WERI-Rb-1 (cell line): ENCODE data around the gene SCIMP.
"Not testable (repeated sequence)": the region's sequence is repeated elsewhere in the genome, so short reads cannot be mapped to it uniquely, and the experiment has no call there.

ENCODE experiments used
- DNase-seq: peaks from one replicate; pipeline ENCODE4 v3.0.0-alpha.2; 2020
- H3K27ac ChIP-seq: fragments of 250-450 bp; sonication (Bioruptor Pico); 2 replicates; pipeline ENCODE4 v1.5.1; 2020; ENCODE audit warnings: mild to moderate bottlenecking, moderate library complexity
- H3K27me3 ChIP-seq: fragments of 250-450 bp; sonication (Bioruptor Pico); 2 replicates; pipeline ENCODE4 v1.5.1; 2021; ENCODE audit warnings: mild to moderate bottlenecking, low read depth, moderate library complexity; ENCODE audit not compliant: insufficient read depth, severe bottlenecking
- H3K36me3 ChIP-seq: fragments of 250-450 bp; sonication (Bioruptor Pico); 2 replicates; pipeline ENCODE4 v1.5.1; 2020; ENCODE audit warnings: mild to moderate bottlenecking, moderate library complexity
- H3K4me3 ChIP-seq: 2 replicates; pipeline ENCODE4 v1.5.1; 2011; ENCODE audit warnings: low read depth, mild to moderate bottlenecking, control low read depth, low read length
- H3K9me3 ChIP-seq: fragments of 250-450 bp; sonication (Bioruptor Pico); 2 replicates; pipeline ENCODE4 v1.5.1; 2021; ENCODE audit warnings: mild to moderate bottlenecking, moderate library complexity; ENCODE audit not compliant: severe bottlenecking
- CTCF ChIP-seq: IDR thresholded peaks from 2 replicates; pipeline ENCODE4 v1.5.1; 2011; ENCODE audit warnings: low read depth, mild to moderate bottlenecking, control low read depth, inconsistent platforms, low read length

The SCIMP gene

DNA sequence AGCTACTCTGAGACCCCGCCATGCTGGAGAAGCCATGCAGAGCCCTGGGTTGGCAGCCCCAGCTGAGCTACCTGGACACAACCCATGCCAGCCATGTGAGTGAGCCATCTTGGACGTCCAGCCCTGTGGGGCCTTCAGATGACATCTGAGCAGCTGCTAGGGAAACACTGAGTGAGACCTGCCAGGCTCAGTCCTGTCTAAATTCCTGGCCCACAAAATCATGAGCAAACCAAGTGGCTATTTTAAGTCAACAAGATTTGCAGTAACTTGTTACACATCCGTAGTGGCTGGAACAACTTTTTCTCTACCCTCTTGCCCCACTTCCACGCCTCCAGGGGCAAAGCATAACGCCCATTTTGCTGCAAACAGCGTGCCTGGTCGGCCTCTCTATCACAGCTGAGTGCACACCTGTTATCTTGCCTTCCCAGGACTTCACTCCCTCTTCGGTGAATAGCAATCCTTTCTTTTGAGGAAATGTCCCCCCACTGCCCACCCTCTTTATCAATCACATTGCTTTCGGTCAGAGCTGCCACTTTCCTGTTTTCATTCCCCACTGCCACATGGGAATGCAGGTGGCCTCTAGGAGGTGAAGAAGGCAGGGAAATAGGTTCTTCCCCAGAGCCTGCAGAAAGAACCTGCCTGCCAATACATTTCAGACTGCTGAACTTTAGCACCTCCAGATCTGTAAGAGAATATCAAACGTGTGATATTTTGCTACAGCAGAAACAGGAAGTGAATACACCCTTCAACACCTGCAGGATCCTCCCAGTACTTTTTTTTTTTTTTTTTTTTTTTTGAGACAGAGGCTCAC lies 7.4 kb upstream of the SCIMP start:
- Histone ChIP-seq H3K27me3 (no peaks in the 10 kb centered on the region), H3K27ac (no peak overlapping the region), H3K9me3 (no peaks in the 10 kb centered on the region), H3K36me3 (no peaks in the 10 kb centered on the region), H3K4me3 (no peak overlapping the region)
- TF ChIP-seq CTCF = no peak
- no peak for DNase-seq

GRCh38 chr17:5239769-5240168 lies 5.1 kb upstream of the SCIMP start:
- not testable (repeated sequence) for H3K4me3 ChIP-seq, H3K27ac ChIP-seq, DNase-seq, H3K9me3 ChIP-seq, H3K36me3 ChIP-seq, H3K27me3 ChIP-seq

DNA sequence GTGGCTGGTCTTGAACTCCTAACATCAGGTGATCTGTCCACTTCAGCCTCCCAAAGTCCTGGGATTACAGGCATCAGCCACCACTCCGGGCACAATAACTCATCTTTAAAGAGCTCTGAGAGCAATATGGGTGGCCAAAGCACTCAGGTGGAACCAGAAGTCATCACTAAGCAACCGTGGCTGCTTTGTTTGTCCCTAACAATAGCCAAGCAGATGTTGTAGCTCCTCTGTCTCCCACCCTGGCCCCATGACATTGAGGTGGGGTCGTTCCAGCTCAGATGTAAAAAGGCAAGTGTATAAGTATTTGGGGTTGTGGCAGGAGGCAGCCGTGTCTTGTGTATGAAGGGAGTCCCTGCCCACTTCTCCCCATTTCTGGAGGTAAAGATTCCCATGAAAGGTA lies 3.7 kb upstream of the SCIMP start:
- no peak for DNase-seq

DNA sequence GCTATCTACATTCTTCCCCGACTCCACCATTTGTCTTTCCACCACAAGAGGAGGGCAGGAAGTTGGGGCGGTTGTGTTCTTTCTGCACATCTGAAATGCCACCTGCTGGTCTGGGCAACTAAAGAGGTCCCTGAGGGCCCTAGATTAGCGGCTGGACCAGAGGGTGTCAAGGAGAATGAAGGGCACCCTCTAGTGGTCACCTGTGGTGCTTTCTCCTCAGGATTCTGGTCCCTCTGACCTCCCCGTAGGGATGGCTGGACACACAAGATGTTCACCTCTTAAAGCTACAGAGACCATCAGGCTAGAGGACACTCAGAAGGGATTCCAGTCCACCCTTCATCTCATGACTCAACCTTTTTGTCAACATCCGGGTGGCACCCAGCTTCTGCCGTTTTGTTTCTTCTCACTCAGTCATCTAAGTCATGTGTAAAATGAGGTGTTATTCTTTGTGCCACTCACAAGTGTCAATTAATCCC lies 2.9 kb upstream of the SCIMP start:
- Histone ChIP-seq H3K9me3 (no peaks in the 10 kb centered on the region), H3K4me3 (no peak overlapping the region), H3K27ac (no peak overlapping the region), H3K36me3 (no peaks in the 10 kb centered on the region), H3K27me3 (no peaks in the 10 kb centered on the region)
- peak; percentile 85 for TF ChIP-seq CTCF
- DNase-seq = peak; percentile 78

More for the DNA sequence above, 3.7 kb upstream of the SCIMP start:
- H3K27ac ChIP-seq = no peak overlapping the region
- H3K36me3 ChIP-seq = no peaks in the 10 kb centered on the region
- H3K27me3 ChIP-seq = no peaks in the 10 kb centered on the region
- no peak for TF ChIP-seq CTCF
- H3K4me3 ChIP-seq = no peak overlapping the region
- H3K9me3 ChIP-seq = no peaks in the 10 kb centered on the region

GRCh38 chr17:5236938-5237540 lies 2.4 kb upstream of the SCIMP start:
- no peak for DNase-seq
- H3K27me3 ChIP-seq = no peaks in the 10 kb centered on the region
- TF ChIP-seq CTCF = no peak
- no peak overlapping the region for H3K4me3 ChIP-seq
- H3K27ac ChIP-seq = no peak overlapping the region
- H3K36me3 ChIP-seq = no peaks in the 10 kb centered on the region
- H3K9me3 ChIP-seq = no peaks in the 10 kb centered on the region

- not testable (repeated sequence) for H3K9me3 ChIP-seq, H3K27ac ChIP-seq, H3K36me3 ChIP-seq, DNase-seq, H3K4me3 ChIP-seq, H3K27me3 ChIP-seq
Measured at GRCh38 chr17:5233492-5233891, 1.2 kb downstream of the SCIMP start.
